MM.1S (cell line): Measurements from ENCODE around the gene GRWD1.

Experiments
- DNase-seq: peaks from one replicate; pipeline ENCODE4 v3.0.0-alpha.2; 2015
- H2AFZ ChIP-seq: fragments of 300-600 bp; sonication (generic); 2 replicates; pipeline ENCODE4 v1.6.0; 2016; ENCODE audit warnings: antibody characterized with exemption, low read length
- H3F3A ChIP-seq: fragments of 300-600 bp; sonication (generic); 2 replicates; pipeline ENCODE4 v1.6.1; 2016; ENCODE audit warnings: mild to moderate bottlenecking, antibody characterized with exemption, low read length, moderate library complexity, mixed read lengths; ENCODE audit not compliant: insufficient read depth
- H3K27ac ChIP-seq: fragments of 300-600 bp; sonication (generic); 2 replicates; pipeline ENCODE4 v1.5.1; 2016; ENCODE audit warnings: mild to moderate bottlenecking, low read length
- H3K27me3 ChIP-seq: fragments of 300-600 bp; sonication (generic); replicated peaks from 2 replicates; pipeline ENCODE4 v1.6.0; 2016; ENCODE audit warnings: low read length; ENCODE audit not compliant: insufficient read depth
- H3K36me3 ChIP-seq: fragments of 300-600 bp; sonication (generic); replicated peaks from 2 replicates; pipeline ENCODE4 v1.6.1; 2016; ENCODE audit warnings: mild to moderate bottlenecking, low read length, mixed read lengths; ENCODE audit not compliant: insufficient read depth
- H3K4me1 ChIP-seq: fragments of 300-600 bp; sonication (generic); 2 replicates; pipeline ENCODE4 v1.6.1; 2016; ENCODE audit warnings: low read length, mixed read lengths
- H3K4me2 ChIP-seq: fragments of 300-600 bp; sonication (generic); 2 replicates; pipeline ENCODE4 v1.6.0; 2016; ENCODE audit warnings: low read depth, low read length
- H3K4me3 ChIP-seq: fragments of 300-600 bp; sonication (generic); 2 replicates; pipeline ENCODE4 v1.5.1; 2016; ENCODE audit warnings: low read length, mixed read lengths
- H3K79me2 ChIP-seq: fragments of 300-600 bp; sonication (generic); 2 replicates; pipeline ENCODE4 v1.6.1; 2016; ENCODE audit warnings: mixed run types, low read length, mixed read lengths
- H3K9ac ChIP-seq: fragments of 300-600 bp; sonication (generic); 2 replicates; pipeline ENCODE4 v1.6.1; 2016; ENCODE audit warnings: low read length, mixed read lengths
- H3K9me2 ChIP-seq: fragments of 300-600 bp; sonication (generic); replicated peaks from 2 replicates; pipeline ENCODE4 v1.6.1; 2016; ENCODE audit warnings: mild to moderate bottlenecking, low read length, mixed read lengths; ENCODE audit not compliant: insufficient read depth
- H3K9me3 ChIP-seq: fragments of 300-600 bp; sonication (generic); replicated peaks from 2 replicates; pipeline ENCODE4 v1.6.1; 2016; ENCODE audit warnings: mild to moderate bottlenecking, low read length, mixed read lengths; ENCODE audit not compliant: insufficient read depth
- H4K20me1 ChIP-seq: fragments of 300-600 bp; sonication (generic); 2 replicates; pipeline ENCODE4 v1.6.1; 2016; ENCODE audit warnings: mild to moderate bottlenecking, low read length, moderate library complexity, mixed read lengths; ENCODE audit not compliant: insufficient read depth
- CTCF ChIP-seq: fragments of 300-600 bp; sonication (generic); IDR thresholded peaks from 2 replicates; pipeline ENCODE4 v1.5.1; 2016; ENCODE audit warnings: antibody characterized with exemption, low read length, mixed read lengths
- EZH2 ChIP-seq: fragments of 300-600 bp; sonication (generic); optimal IDR thresholded peaks from 2 replicates; pipeline ENCODE3; 2017; ENCODE audit warnings: low read depth, mild to moderate bottlenecking, antibody characterized with exemption, low read length, mixed read lengths
- EZH2phosphoT487 ChIP-seq: fragments of 300-600 bp; sonication (generic); IDR thresholded peaks from 2 replicates; pipeline ENCODE4 v1.6.1; 2018; ENCODE audit warnings: antibody characterized with exemption, low read length

GRWD1 gene

DNA sequence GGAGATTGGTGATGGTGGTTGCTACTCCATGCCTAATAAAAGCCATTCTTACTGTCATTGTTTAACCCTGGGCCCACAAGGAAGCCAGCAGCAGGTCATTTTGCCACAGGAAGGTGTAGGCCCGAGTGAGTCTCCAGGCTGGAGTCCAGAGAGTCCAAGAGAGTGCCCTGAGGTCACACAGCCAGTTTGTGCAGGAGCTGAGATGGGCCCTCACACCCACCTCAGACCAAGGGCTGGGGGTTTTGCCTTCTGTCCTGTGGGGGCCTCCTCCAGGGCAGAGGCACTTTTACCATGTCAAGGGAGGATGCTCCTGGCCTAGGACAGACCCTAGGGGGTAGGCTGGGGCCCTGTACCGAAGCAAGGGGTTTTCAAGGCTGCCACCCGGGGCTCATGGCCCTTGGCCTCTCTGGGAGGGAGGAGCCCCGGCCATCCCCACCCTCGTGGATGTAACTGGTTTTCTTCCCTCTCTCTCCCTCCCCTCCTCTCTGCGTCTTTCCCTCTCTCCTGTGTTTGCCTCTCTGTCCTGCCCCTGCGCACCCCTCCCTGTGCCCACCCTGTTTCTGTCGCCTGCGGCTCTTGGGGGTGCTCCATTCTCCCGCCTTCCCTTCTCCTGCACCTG is 31.4 kb downstream of the GRWD1 start:
- no peak for DNase-seq
- Histone ChIP-seq H3K4me1 (no peaks in the 10 kb centered on the region), H3K27ac (no peak overlapping the region), H3K27me3 (no peaks in the 10 kb centered on the region), H4K20me1 (no peaks in the 10 kb centered on the region), H3K79me2 (no peaks in the 10 kb centered on the region), H3K9ac (no peak overlapping the region), H2AFZ (no peak overlapping the region), H3K9me2 (no peaks in the 10 kb centered on the region), H3K36me3 (no peaks in the 10 kb centered on the region), H3K4me2 (no peak overlapping the region), H3F3A (0 out of 2 replicates have a peak, but pooled peaks cover 5% of the 10 kb centered on the region), H3K9me3 (no peaks in the 10 kb centered on the region), H3K4me3 (no peak overlapping the region)
- TF ChIP-seq EZH2 (no peak), CTCF (no peak), EZH2phosphoT487 (no peak)

DNA sequence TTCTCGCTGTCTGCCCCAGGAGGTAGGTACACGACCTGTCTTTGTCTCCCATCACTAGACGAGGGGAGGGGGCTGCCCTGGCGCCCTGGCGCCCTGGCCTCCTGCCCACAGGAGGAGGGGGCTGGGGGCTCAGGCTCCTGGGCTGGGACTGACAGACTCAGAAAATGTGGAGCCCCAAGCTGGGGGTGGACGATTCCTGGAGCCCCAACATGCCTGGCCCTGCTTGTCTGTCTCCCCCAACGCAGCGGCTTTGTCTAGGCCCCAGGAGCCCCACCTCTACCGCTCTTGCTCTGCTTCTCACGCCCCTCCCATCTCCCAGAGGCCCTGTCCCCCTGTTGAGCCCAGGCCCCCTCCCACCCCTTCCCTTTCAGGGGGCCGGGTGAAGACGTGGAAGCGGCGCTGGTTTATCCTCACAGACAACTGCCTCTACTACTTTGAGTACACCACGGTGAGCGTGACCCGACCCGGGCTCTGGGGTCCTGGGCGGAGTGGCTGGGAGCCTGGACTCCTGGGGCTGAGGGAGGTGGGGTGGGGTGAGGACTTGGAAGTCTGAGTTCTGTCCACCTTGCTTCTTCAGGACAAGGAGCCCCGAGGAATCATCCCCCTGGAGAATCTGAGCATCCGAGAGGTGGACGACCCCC is 32.0 kb downstream of the GRWD1 start:
- no peaks in the 10 kb centered on the region for H3K9me2 ChIP-seq
- no peak overlapping the region for H3K4me2 ChIP-seq
- H3K9ac ChIP-seq, result no peak overlapping the region
- no peak overlapping the region for H3K4me3 ChIP-seq
- no peak for DNase-seq
- no peaks in the 10 kb centered on the region for H3K27me3 ChIP-seq
- H3K79me2 ChIP-seq, result no peaks in the 10 kb centered on the region
- 0 out of 2 replicates have a peak, but pooled peaks cover 5% of the 10 kb centered on the region for H3F3A ChIP-seq
- H3K9me3 ChIP-seq, result no peaks in the 10 kb centered on the region
- no peaks in the 10 kb centered on the region for H3K36me3 ChIP-seq
- no peaks in the 10 kb centered on the region for H3K4me1 ChIP-seq
- no peak for TF ChIP-seq CTCF
- no peak for TF ChIP-seq EZH2
- no peak for TF ChIP-seq EZH2phosphoT487
- no peak overlapping the region for H3K27ac ChIP-seq
- H2AFZ ChIP-seq, result no peak overlapping the region
- no peaks in the 10 kb centered on the region for H4K20me1 ChIP-seq

- no peaks in the 10 kb centered on the region for H4K20me1 ChIP-seq
- H3K36me3 ChIP-seq, result no peaks in the 10 kb centered on the region
- no peaks in the 10 kb centered on the region for H3K79me2 ChIP-seq
These were observed 32.8 kb downstream of the GRWD1 start for GRCh38 chr19:48478339-48479256.

More at GRCh38 chr19:48478339-48479256, 32.8 kb downstream of the GRWD1 start:
- no peaks in the 10 kb centered on the region for H3K9me2 ChIP-seq
- no peak overlapping the region for H3K9ac ChIP-seq
- H3K4me2 ChIP-seq, result no peak overlapping the region
- no peak for DNase-seq
- H3K27me3 ChIP-seq, result no peaks in the 10 kb centered on the region
- no peaks in the 10 kb centered on the region for H3K4me1 ChIP-seq
- no peak overlapping the region for H2AFZ ChIP-seq
- no peaks in the 10 kb centered on the region for H3K9me3 ChIP-seq
- H3K27ac ChIP-seq, result no peak overlapping the region
- H3K4me3 ChIP-seq, result no peak overlapping the region
- TF ChIP-seq EZH2phosphoT487 (no peak), EZH2 (no peak), CTCF (no peak)
- 0 out of 2 replicates have a peak, but pooled peaks cover 5% of the 10 kb centered on the region for H3F3A ChIP-seq
